ENCODE measurements around the gene CDH18. TPM values are rescaled to one million over a fixed set of nuclear protein-coding genes. Genes with fewer than 3 reads are reported as not detected.

The CDH18 gene
- total RNA-seq, 1 experiment from 2014 or later, result not detected

DNA sequence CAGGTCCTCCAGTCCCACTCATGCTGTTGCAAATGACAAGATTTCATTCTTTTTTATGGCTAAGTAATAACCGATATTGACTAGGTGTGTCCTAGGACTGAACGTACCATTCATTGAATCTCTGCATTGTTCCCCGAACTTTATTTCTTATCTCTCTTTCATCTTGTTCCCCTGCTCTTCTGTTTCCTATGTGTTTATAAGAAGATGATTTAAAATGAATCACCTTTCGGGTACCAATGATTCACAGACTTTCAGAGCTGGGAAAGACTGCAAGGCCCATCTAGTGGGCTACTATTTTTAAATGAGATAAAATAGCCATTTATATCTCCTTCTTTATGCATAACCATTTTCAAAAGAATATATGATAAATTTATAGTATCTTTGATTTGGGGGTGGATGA, 133.0 kb downstream of the CDH18 start:
- no peak for ATAC-seq
- ChIA-PET POLR2A (no interaction called here), RAD21 (ENCODE audit: low non-redundant PET in 1 of 2, low total read pairs in 2 of 2, uncharacterized antibody in 2 of 2, unreplicated experiment in 2 of 2) (no interaction called here)

More for the DNA sequence above, 133.0 kb downstream of the CDH18 start:
- H4K20me1 ChIP-seq (ENCODE audit: insufficient read depth), result no peaks in the 10 kb centered on the region
- H2AFZ ChIP-seq (ENCODE audit: low read depth, low read length, poor library complexity, severe bottlenecking), result no peak overlapping the region
- no peak overlapping the region for H3K27ac ChIP-seq (ENCODE audit: low read depth, low read length)
- BruUV-seq (replicated peaks), result no TSS peak
- no peak for DNase-seq (ENCODE audit: low read depth, low spot score)
- H3K4me3 ChIP-seq (replicated peaks in 1 of 2; ENCODE audit: low read depth in 1 of 2, low read length in 2 of 2), result no peak overlapping the region
- H3K4me2 ChIP-seq (ENCODE audit: low read length), result no peak overlapping the region
- CTCF ChIA-PET, result no interaction called here
- no peaks in the 10 kb centered on the region for H3K27me3 ChIP-seq (ENCODE audit: insufficient read depth, low read length)
- H3K9me3 ChIP-seq (ENCODE audit: control insufficient read depth in 1 of 2, insufficient read depth in 1 of 2, low read depth in 1 of 2, low read length in 2 of 2), result peaks cover 4 to 16% of the 10 kb centered on the region in 2 experiments; a peak in 2 of 4 replicates
- H3K79me2 ChIP-seq (ENCODE audit: insufficient read depth, low read length), result no peaks in the 10 kb centered on the region
- TF ChIP-seq, protein P1, sequence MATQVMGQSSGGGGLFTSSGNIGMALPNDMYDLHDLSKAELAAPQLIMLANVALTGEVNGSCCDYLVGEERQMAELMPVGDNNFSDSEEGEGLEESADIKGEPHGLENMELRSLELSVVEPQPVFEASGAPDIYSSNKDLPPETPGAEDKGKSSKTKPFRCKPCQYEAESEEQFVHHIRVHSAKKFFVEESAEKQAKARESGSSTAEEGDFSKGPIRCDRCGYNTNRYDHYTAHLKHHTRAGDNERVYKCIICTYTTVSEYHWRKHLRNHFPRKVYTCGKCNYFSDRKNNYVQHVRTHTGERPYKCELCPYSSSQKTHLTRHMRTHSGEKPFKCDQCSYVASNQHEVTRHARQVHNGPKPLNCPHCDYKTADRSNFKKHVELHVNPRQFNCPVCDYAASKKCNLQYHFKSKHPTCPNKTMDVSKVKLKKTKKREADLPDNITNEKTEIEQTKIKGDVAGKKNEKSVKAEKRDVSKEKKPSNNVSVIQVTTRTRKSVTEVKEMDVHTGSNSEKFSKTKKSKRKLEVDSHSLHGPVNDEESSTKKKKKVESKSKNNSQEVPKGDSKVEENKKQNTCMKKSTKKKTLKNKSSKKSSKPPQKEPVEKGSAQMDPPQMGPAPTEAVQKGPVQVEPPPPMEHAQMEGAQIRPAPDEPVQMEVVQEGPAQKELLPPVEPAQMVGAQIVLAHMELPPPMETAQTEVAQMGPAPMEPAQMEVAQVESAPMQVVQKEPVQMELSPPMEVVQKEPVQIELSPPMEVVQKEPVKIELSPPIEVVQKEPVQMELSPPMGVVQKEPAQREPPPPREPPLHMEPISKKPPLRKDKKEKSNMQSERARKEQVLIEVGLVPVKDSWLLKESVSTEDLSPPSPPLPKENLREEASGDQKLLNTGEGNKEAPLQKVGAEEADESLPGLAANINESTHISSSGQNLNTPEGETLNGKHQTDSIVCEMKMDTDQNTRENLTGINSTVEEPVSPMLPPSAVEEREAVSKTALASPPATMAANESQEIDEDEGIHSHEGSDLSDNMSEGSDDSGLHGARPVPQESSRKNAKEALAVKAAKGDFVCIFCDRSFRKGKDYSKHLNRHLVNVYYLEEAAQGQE (IDR thresholded peaks at IDR 0.05; ENCODE audit: low read depth), result no peak
- TF ChIP-seq SRF (IDR thresholded peaks at IDR 0.05; ENCODE audit: low read depth) (no peak), SP1 (IDR thresholded peaks at IDR 0.05; ENCODE audit: low read depth) (no peak), EZH2phosphoT487 (IDR thresholded peaks at IDR 0.05; ENCODE audit: borderline replicate concordance) (no peak), ZNF274 (IDR thresholded peaks at IDR 0.05; ENCODE audit: low read depth, low read length) (no peak), YY1 (IDR thresholded peaks at IDR 0.05; ENCODE audit: extremely low read depth, insufficient replicate concordance, low read depth, low read length) (no peak), SIN3A (IDR thresholded peaks at IDR 0.05; ENCODE audit: low read depth) (no peak)
- TF ChIP-seq, protein P2, sequence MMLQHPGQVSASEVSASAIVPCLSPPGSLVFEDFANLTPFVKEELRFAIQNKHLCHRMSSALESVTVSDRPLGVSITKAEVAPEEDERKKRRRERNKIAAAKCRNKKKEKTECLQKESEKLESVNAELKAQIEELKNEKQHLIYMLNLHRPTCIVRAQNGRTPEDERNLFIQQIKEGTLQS (IDR thresholded peaks at IDR 0.05), result no peak
- TF ChIP-seq, protein P3, sequence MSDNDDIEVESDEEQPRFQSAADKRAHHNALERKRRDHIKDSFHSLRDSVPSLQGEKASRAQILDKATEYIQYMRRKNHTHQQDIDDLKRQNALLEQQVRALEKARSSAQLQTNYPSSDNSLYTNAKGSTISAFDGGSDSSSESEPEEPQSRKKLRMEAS (IDR thresholded peaks at IDR 0.05), result no peak
- no peaks in the 10 kb centered on the region for H3K36me3 ChIP-seq (ENCODE audit: control insufficient read depth in 1 of 2, insufficient read depth in 2 of 2, low read length in 2 of 2)
- H3K9ac ChIP-seq (ENCODE audit: low read length), result no peak overlapping the region
- no peaks in the 10 kb centered on the region for H3K9me2 ChIP-seq (ENCODE audit: insufficient read depth)
- intact Hi-C loops (cut with micrococcal nuclease), result no loop called here
- H3K4me1 ChIP-seq (ENCODE audit: control insufficient read depth in 1 of 2, insufficient read depth in 2 of 2, low read length in 2 of 2), result no peaks in the 10 kb centered on the region
